Body of pancreas (tissue), 4 donors: Measurements from ENCODE around the gene MUS81. TPM values are rescaled to one million over a fixed set of nuclear protein-coding genes. Genes with fewer than 3 reads are reported as not detected.
A peak's percentile ranks its signal among the peaks of the same experiment; 100 is the strongest.

ENCODE experiments used
- ATAC-seq: fragments of 150-250 bp; one replicate; pipeline ENCODE4 v1.9.1; 2016
- DNase-seq, 4 donors: peaks; one replicate each; pipeline ENCODE4 v3.0.0-alpha.2; 2019
- H3K27ac ChIP-seq, 4 donors: fragments of 200-600 bp; sonication (generic); 1 replicate in 3 of 4; 2 replicates in 1 of 4; pipeline versions ENCODE4 v1.5.1 to v1.6.1; 2016 to 2019; ENCODE audit warnings: mild to moderate bottlenecking in 1 of 4, mixed read lengths in 1 of 4, moderate library complexity in 1 of 4
- H3K27me3 ChIP-seq, 2 donors: fragments of 200-600 bp; sonication (generic); one replicate each; pipeline ENCODE4 v1.6.0; 2016; ENCODE audit warnings: mild to moderate bottlenecking in 1 of 2
- H3K36me3 ChIP-seq, 2 donors: fragments of 200-600 bp; sonication (generic); replicated peaks in 1 of 2; 2 replicates each; pipeline ENCODE4 v1.5.1; 2016; ENCODE audit warnings: low read depth in 2 of 2; ENCODE audit not compliant: insufficient read depth in 1 of 2
- H3K4me1 ChIP-seq: fragments of 200-600 bp; sonication (generic); one replicate; pipeline ENCODE4 v1.6.0; 2016
- H3K4me3 ChIP-seq, 2 donors: fragments of 200-600 bp; sonication (generic); 1 replicate in 1 of 2; 2 replicates in 1 of 2; pipeline ENCODE4 v1.5.1; 2016 to 2019
- H3K9me3 ChIP-seq, 3 donors: fragments of 200-600 bp; sonication (generic); 1 replicate in 2 of 3; 2 replicates in 1 of 3; pipeline ENCODE4 v1.5.1; 2016
- POLR2A ChIP-seq, 3 donors: fragments of 450-650 bp; IDR thresholded peaks; one replicate each; pipeline ENCODE4 v1.6.1; 2016; ENCODE audit warnings: antibody characterized with exemption in 3 of 3, mild to moderate bottlenecking in 2 of 3
- WGBS, 2 donors: methylation state at CpG; one replicate each; pipeline ENCODE4 v1.1.5; 2017; 5-methylcytosine and 5-hydroxymethylcytosine counted together
- intact Hi-C: fragments of 100-400 bp; cut with DNase I; formaldehyde crosslinking; loops from one replicate; pipeline ENCODE4 v1.15.1; 2023
- total RNA-seq, 2 donors: library from RNA; depleted of rRNA; stranded (reverse); fragments of >200 nt; gene quantifications; one replicate each; pipeline ENCODE4 v1.1.0, GENCODE V29; 2016
- TF ChIP-seq, protein P1 (sequence below), 7 experiments: fragments of 450-650 bp in 4 of 7; fragments of 200-600 bp in 3 of 7; sonication (generic) in 3 of 7; IDR thresholded peaks; one replicate each; pipeline ENCODE4 v1.5.1; 2016 to 2019; ENCODE audit warnings: antibody characterized with exemption in 7 of 7

The MUS81 gene
- total RNA-seq, 2 donors from 2014 or later = 38.2 to 40.5 TPM

DNA sequence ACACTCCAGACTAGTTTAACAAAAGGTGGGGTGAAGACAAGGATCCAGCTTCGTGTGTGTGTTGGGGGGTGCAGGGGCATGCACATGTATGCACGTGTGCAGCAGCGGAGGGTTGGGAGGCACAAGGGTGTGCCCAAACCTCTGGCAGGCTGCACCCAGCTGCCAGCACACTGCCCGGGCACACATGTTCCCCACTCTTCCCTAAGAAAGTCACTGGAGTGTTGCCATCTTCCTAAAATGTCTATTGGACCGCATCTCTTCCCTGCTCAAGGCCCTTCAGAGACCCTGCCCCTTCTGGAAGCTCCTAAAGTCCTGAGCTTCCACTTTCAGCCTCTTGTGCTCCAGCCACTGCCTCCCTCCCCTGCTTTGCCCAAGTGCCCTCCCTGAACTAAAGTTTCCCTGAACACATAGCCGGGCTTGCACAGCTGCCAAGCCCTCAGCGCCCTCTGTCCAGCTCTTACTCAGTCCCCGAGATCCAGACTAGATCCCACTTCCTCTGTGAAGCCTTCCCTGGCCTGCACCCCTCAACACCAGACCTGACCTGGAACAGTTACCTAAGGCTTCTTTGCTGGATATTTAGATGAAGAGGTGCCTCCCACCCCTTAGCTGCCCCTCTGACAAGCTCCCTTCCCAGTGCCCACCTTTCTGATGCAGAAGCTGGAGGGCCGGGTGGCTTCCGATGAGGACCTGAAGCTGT lies 8.3 kb upstream of the MUS81 start:
- Histone ChIP-seq H3K4me3 (no peak overlapping the region), H3K4me1 (peaks cover 19% of the 10 kb centered on the region), H3K9me3 (no peaks in the 10 kb centered on the region), H3K36me3 (peaks cover 8 to 26% of the 10 kb centered on the region in 2 donors), H3K27me3 (no peaks in the 10 kb centered on the region), H3K27ac (no peak overlapping the region)
- ATAC-seq (no peak), DNase-seq (no peak)
- TF ChIP-seq, protein P1, sequence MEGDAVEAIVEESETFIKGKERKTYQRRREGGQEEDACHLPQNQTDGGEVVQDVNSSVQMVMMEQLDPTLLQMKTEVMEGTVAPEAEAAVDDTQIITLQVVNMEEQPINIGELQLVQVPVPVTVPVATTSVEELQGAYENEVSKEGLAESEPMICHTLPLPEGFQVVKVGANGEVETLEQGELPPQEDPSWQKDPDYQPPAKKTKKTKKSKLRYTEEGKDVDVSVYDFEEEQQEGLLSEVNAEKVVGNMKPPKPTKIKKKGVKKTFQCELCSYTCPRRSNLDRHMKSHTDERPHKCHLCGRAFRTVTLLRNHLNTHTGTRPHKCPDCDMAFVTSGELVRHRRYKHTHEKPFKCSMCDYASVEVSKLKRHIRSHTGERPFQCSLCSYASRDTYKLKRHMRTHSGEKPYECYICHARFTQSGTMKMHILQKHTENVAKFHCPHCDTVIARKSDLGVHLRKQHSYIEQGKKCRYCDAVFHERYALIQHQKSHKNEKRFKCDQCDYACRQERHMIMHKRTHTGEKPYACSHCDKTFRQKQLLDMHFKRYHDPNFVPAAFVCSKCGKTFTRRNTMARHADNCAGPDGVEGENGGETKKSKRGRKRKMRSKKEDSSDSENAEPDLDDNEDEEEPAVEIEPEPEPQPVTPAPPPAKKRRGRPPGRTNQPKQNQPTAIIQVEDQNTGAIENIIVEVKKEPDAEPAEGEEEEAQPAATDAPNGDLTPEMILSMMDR (IDR thresholded peaks at IDR 0.05) = no peak
- no peak for TF ChIP-seq POLR2A (IDR thresholded peaks at IDR 0.05)
- intact Hi-C loops = no loop called here
- WGBS, 2 donors = 92 to 96% methylated on average over 7 to 10 of the region's 10 CpGs

DNA sequence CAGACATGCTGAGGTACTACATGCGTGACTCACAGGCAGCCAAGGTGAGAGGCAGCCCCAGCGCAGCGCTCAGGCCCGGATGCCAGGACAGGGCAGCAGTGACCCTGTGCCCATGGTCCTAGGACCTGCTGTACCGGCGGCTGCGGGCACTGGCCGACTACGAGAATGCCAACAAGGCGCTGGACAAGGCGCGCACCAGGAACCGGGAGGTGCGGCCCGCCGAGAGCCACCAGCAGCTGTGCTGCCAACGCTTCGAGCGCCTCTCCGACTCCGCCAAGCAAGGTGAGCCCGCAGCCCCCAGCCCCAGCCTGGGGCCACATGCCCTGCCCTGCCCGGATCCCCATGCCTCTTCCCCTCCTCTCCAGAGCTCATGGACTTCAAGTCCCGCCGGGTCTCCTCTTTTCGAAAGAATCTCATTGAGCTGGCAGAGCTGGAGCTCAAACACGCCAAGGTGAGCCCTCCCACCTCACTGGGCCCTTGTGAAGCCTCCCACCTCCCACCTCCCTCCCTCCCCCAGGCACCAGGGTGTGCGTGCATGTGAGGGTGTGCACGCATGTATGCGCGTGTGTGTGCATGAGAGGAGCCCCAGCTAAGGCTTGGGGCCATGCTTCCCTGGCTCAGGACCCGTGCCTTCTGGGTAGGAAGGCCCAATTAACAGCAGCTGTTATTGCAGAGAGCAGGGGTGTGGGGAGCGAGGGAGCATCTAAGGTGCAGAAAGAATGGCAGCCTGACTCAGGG lies 7.6 kb upstream of the MUS81 start:
- Histone ChIP-seq H3K27ac (no peak overlapping the region), H3K4me1 (peaks cover 19% of the 10 kb centered on the region), H3K27me3 (no peaks in the 10 kb centered on the region), H3K4me3 (no peak overlapping the region), H3K9me3 (no peaks in the 10 kb centered on the region), H3K36me3 (peaks cover 8 to 26% of the 10 kb centered on the region in 2 donors)
- intact Hi-C loops = no loop called here
- WGBS, 2 donors = 97% methylated on average over 18 to 19 of the region's 33 CpGs
- ATAC-seq (no peak), DNase-seq (peak in 1 of 4 donors; percentile 12)
- TF ChIP-seq, protein P1 (IDR thresholded peaks at IDR 0.05) = no peak
- no peak for TF ChIP-seq POLR2A (IDR thresholded peaks at IDR 0.05)

DNA sequence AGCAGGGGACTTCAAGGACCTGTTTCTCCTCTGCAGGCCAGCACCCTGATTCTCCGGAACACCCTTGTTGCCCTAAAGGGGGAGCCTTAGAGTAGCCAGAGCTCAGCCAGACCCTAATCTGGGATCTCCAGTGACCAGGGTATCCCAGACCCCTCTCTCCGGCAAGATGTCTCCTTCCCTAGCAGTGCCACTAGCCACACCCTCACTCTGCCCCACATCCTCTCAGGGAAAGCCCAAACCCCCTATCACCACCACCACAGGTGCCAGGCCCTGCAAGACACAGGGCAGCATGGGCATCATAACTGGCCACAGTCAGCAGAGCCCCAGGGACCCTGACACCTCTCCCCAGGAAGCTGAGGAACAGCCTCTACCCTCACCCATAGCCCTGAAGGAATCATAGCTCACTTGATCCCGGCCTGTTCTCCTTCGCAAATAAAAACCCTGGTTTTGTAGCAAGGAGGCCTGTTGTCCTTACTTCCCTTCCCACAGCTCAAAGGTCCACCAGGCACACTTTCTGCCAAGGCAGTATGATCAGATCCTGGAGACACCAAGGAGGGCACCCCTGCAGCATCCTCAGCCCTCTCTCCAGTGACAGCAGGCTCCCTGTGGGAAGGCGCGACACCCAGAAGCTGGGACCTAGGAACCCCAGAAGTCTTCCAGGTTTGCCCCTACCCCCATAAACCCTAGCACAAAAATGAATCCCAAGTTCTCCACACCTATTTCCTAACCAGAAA lies 6.8 kb upstream of the MUS81 start:
- Histone ChIP-seq H3K27ac (no peak overlapping the region), H3K9me3 (no peaks in the 10 kb centered on the region), H3K4me1 (peaks cover 20% of the 10 kb centered on the region), H3K4me3 (no peak overlapping the region), H3K36me3 (peaks cover 8 to 26% of the 10 kb centered on the region in 2 donors), H3K27me3 (no peaks in the 10 kb centered on the region)
- DNase-seq = no peak
- intact Hi-C loops = no loop called here
- TF ChIP-seq, protein P1 (IDR thresholded peaks at IDR 0.05) = no peak
- no peak for TF ChIP-seq POLR2A (IDR thresholded peaks at IDR 0.05)
- ATAC-seq = no peak
- WGBS, 2 donors = 88 to 95% methylated on average over 1 to 6 of the region's 6 CpGs

DNA sequence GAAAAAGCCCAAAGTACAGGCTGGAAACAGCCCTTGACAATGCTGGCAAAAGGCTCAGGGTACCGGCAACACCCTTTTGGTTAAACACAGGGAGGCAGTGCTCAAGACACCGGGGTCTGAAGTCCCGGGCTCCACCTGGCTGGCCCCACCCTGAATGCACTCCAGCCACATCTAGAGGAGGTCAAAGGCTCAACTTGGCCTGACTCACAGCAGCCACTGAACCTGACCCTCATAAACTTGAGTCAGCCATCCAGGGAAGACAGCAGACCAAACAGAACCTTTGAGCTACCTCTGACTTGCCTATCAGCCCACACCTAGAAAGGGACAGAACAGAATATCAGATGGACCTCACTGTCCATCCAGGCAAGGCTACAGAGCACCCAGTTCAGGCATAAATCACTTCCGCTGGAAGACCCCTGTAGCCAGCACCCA lies 6.1 kb upstream of the MUS81 start:
- TF ChIP-seq, protein P1 (IDR thresholded peaks at IDR 0.05) = no peak
- TF ChIP-seq POLR2A (IDR thresholded peaks at IDR 0.05) = no peak
- intact Hi-C loops = no loop called here
- peaks cover 28% of the 10 kb centered on the region for H3K4me1 ChIP-seq
- peaks cover 8 to 26% of the 10 kb centered on the region in 2 donors for H3K36me3 ChIP-seq
- H3K9me3 ChIP-seq = no peaks in the 10 kb centered on the region
- no peak for ATAC-seq
- WGBS, 2 donors = 88 to 100% methylated on average over 1 to 4 of the region's 4 CpGs
- H3K4me3 ChIP-seq = no peak overlapping the region
- peak in 1 of 4 donors; percentile 11 for DNase-seq
- H3K27ac ChIP-seq = no peak overlapping the region
- H3K27me3 ChIP-seq = no peaks in the 10 kb centered on the region
